Activated CD4-positive, alpha-beta memory T cell treated with anti-CD3 and anti-CD28 coated beads, Interleukin-2, amount 10 ng/mL, durations not matched to agents 7 days and 5 days (primary cell): ENCODE data around the gene ZFYVE19. TPM values are rescaled to one million over a fixed set of nuclear protein-coding genes. Genes with fewer than 3 reads are reported as not detected.

Experiments
- CTCF ChIA-PET: fragments of 350-600 bp; sonication (Branson Sonifier 250); formaldehyde crosslinking; loops from one replicate; lab custom pipeline; 2021; ENCODE audit warnings: antibody characterized with exemption, inconsistent platforms; lab: Charles Lee
- POLR2A ChIA-PET: fragments of 350-600 bp; sonication (Branson Sonifier 250); formaldehyde crosslinking; loops from one replicate; lab custom pipeline; 2021; ENCODE audit warnings: antibody characterized with exemption; lab: Charles Lee
- DNase-seq: peaks from one replicate; pipeline ENCODE4 v3.0.0-alpha.2; 2020
- H3K27ac Mint-ChIP-seq: one replicate; pipeline ENCODE4 v1.8.0; 2021; ENCODE audit warnings: mild to moderate bottlenecking, mixed read lengths
- H3K27me3 Mint-ChIP-seq: one replicate; pipeline ENCODE4 v1.8.0; 2021; ENCODE audit warnings: mixed read lengths
- H3K36me3 Mint-ChIP-seq: one replicate; pipeline ENCODE4 v1.8.0; 2021; ENCODE audit warnings: low read depth, mixed read lengths
- H3K4me1 Mint-ChIP-seq: one replicate; pipeline ENCODE4 v1.8.0; 2021; ENCODE audit warnings: mixed read lengths
- H3K4me3 Mint-ChIP-seq: one replicate; pipeline ENCODE4 v1.8.0; 2021; ENCODE audit warnings: mild to moderate bottlenecking, mixed read lengths
- H3K9me3 Mint-ChIP-seq: one replicate; pipeline ENCODE4 v1.8.0; 2021; ENCODE audit warnings: mixed read lengths
- total RNA-seq, 2 experiments: library from RNA; stranded (reverse); gene quantifications; one replicate each; pipeline ENCODE4 v1.2.3, GENCODE V29; 2021

ZFYVE19 gene, protein sequence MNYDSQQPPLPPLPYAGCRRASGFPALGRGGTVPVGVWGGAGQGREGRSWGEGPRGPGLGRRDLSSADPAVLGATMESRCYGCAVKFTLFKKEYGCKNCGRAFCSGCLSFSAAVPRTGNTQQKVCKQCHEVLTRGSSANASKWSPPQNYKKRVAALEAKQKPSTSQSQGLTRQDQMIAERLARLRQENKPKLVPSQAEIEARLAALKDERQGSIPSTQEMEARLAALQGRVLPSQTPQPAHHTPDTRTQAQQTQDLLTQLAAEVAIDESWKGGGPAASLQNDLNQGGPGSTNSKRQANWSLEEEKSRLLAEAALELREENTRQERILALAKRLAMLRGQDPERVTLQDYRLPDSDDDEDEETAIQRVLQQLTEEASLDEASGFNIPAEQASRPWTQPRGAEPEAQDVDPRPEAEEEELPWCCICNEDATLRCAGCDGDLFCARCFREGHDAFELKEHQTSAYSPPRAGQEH
- total RNA-seq, result 10 to 100 TPM; 27.2 to 29.8 TPM

DNA sequence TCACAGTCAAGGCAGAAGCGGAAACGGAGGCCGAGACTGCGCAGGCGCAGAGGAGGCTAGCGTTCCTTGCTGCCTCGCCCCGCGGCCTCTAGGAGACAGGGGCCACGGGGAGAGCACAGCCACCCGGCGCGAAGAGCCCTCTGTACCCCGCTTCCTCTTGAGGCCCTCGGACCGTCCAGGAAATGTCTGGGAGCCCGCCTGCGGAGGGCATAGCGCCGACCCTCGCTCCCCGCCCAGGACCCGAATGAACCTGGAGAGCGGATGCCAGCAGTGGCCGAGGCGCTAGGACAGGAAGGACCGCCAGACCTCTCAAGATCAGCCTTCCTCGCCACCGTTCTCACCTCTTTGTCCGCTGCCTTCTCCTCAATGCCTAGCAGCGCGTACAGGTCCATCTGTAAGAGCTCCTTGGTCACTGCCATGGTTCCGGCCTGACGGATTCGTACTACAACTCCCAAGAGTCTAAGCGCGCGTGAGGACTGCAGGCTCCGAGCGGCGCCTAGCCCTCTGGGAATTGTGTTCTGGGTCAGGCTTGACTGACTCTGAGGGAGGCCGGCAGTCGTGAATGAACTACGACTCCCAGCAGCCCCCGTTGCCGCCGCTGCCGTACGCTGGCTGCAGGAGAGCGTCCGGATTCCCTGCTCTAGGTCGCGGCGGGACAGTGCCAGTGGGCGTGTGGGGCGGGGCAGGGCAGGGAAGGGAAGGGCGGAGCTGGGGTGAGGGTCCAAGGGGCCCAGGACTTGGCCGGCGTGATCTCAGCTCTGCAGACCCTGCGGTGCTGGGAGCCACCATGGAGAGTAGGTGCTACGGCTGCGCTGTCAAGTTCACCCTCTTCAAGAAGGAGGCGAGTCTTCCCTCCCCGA lies at the start of gene ZFYVE19, which contains the start of gene DNAJC17:
Gene ZFYVE19 (plus strand): TSS at position 62 of the 860 bp plus-strand sequence. CDS start 501 bp downstream, at position 563.
Gene DNAJC17 (minus strand): TSS at position 446 of the 860 bp plus-strand sequence. CDS start 27 bp downstream, at position 419.
- Mint-ChIP-seq H3K4me1 (peaks cover 25% of the 10 kb centered on the region), H3K27me3 (no peaks in the 10 kb centered on the region), H3K27ac (peak within 1 kb of the TSS; percentile 95), H3K9me3 (no peaks in the 10 kb centered on the region), H3K36me3 (no peaks in the 10 kb centered on the region), H3K4me3 (peak within 1 kb of the TSS; percentile 91)
- ChIA-PET POLR2A (interaction anchor here (1.0 to 2.3 kb wide), 10 partner anchors 11 to 112 kb away, joined by 3 to 15 read pairs (median 4); partner anchors contain the start of genes C15orf62 and RAD51), CTCF (interaction anchor here (0.6 to 4.0 kb wide), 13 partner anchors 14 to 236 kb away, joined by 3 to 16 read pairs (median 3); partner anchors contain the start of genes GCHFR and VPS18)
- peak; percentile 96 for DNase-seq

DNA sequence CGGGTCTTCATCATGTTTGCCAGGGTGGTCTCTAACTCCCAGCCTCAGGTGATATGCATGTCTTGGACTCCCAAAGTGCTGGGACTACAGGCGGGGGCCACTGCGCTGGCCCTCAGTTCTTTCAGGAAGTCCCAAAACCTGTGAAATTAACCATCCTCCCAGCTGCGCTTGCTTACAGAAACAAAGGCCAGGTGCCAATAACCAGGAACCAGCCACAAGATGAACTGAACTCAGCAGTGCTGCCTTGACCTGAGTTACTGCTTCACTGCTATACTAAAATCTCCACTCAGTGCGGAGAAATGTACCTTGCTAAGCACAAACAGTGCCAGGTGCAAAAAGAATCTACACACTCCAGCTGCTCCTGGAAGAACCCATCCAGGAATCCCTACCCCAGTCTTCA lies 46.9 kb upstream of the ZFYVE19 start:
- Mint-ChIP-seq H3K4me1 (peaks cover 27% of the 10 kb centered on the region), H3K9me3 (no peaks in the 10 kb centered on the region), H3K36me3 (no peaks in the 10 kb centered on the region), H3K27me3 (no peaks in the 10 kb centered on the region), H3K4me3 (no peak overlapping the region), H3K27ac (no peak overlapping the region)
- ChIA-PET CTCF (no interaction called here), POLR2A (no interaction called here)
- no peak for DNase-seq

DNA sequence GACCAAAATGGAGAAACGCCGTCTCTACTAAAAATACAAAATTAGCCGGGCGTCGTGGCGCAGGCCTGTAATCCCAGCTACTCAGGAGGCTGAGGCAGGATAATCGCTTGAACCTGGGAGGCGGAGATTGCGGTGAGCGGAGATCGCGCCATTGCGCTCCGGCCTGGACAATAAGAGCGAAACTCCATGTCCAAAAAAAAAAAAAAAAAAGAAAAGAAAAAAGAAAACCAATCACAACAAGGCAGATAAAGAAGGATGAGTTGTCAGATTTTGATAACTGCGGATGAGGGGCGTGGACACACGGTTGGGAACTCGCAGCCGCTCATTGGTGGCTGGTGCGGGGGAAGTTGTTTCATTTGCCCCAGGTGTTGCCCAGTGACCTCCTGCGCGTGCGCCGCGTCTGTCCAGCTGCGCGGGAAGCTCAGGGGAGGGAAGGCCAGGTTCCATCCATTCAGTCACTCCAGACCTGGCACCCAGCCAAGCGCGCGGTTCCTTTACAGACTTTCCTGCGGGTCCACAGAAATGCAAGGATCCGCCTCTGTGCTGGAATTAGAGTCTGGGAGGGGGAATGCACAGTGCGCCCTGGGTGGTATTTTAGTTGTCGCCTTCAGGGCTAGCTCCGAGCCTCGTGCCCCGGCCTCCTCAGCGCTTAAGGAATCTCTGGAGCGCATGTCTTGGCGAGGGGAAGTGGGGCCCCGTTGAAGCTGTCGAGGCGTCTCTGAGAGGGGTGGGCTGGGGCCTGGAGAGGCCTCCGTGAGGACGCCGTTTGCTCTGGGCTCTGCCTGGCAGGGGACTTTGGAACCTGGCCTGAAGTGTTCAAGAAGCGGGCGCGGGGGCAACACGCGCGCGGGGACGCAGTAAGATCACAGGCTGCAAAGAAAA lies 43.7 kb upstream of the ZFYVE19 start:
- Mint-ChIP-seq H3K27ac (peak overlapping the region; percentile 83), H3K4me3 (peak overlapping the region; percentile 76), H3K9me3 (no peaks in the 10 kb centered on the region), H3K27me3 (no peaks in the 10 kb centered on the region), H3K36me3 (peaks cover under 1% of the 10 kb centered on the region), H3K4me1 (peaks cover 35% of the 10 kb centered on the region)
- DNase-seq, result peak; percentile 42
- CTCF ChIA-PET, result interaction anchor here (0.8 to 2.0 kb wide), 6 partner anchors 11 to 174 kb away, joined by 3 to 10 read pairs (median 5); partner anchors contain the start of genes DNAJC17 and ZFYVE19
- POLR2A ChIA-PET, result interaction anchor here (1.1 to 4.9 kb wide), 13 partner anchors 8 to 194 kb away, joined by 3 to 36 read pairs (median 5); partner anchors contain the start of genes RAD51, RMDN3 and RPUSD2

DNA sequence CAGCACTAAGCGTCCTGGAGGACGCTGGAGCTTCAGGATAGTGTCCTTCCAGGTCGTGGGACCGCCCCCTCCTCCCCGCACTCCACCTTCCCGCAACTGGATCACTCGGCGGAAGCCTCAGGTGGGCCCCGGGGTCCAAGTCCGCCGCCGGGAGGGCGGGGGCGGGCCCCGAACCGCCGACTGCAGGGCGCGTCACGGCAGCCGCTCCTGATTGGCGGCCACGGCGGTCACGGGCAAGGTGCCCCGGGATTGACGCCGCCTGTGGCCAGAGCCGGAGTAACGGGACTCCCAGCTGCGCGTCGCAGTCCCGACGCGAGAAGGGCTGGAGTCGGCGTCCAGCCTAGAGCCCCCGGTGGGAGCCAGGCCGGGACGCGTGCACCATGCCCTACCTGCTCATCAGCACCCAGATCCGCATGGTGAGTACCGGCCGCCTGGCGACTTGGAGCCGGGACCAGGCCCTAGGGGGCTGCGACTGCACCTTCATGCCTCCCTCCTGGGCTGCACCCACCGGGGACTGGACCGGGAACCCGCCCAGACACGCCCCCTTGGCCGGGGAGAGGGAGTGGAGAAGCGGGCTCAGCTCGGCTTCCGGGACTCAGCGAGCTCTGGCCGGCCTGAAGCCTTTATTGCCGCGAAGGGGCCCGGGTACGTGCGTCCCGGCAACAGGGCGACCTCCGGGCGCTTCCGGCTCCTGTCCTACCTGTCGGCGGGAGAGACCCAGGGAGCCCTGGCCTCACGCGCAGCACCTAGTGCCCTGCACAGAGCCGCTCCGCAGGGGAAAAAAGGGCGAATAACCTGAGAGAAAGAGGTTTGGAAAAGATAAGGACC lies 42.9 kb upstream of the ZFYVE19 start, which contains the start of gene GCHFR:
Gene GCHFR (plus strand): TSS at position 268 of the 828 bp plus-strand sequence. CDS start 113 bp downstream, at position 381.
- Mint-ChIP-seq H3K9me3 (no peaks in the 10 kb centered on the region), H3K36me3 (peaks cover 4% of the 10 kb centered on the region), H3K4me1 (peaks cover 43% of the 10 kb centered on the region), H3K4me3 (peak within 1 kb of the TSS; percentile 76), H3K27ac (peak within 1 kb of the TSS; percentile 83), H3K27me3 (no peaks in the 10 kb centered on the region)
- DNase-seq, result peak; percentile 77
- ChIA-PET CTCF (interaction anchor here (0.8 to 2.8 kb wide), 8 partner anchors 12 to 175 kb away, joined by 3 to 10 read pairs (median 7); partner anchors contain the start of genes DNAJC17 and ZFYVE19), POLR2A (interaction anchor here (0.5 to 4.9 kb wide), 17 partner anchors 7 to 195 kb away, joined by 3 to 36 read pairs (median 6); partner anchors contain the start of genes RAD51, RMDN3 and RPUSD2)

DNA sequence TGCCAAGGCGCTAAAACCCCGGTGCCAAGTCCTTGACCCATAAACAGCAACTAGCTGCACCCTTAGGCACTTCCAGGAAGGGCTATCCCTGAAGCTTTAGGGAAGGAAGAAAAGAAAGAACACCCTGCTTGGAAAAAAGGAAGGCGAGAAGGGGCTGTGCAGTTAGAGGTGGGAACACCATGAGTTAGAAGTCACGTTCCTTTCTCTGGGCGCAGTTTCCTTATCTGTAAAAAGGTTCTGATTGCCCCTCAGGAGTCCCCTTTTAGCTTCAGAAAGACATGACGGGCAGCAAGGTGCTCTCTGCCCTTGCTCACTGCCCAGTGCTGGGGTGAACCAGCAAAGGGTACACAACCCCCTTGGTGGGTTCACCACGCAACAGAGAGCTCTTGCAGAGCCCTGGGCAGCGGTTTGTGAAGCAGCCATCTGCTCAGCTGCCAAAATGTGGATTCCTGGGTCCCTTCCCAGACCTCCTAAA lies 42.2 kb upstream of the ZFYVE19 start:
- CTCF ChIA-PET, result interaction anchor here (1.1 to 2.8 kb wide), 9 partner anchors 13 to 131 kb away, joined by 3 to 10 read pairs (median 7); partner anchors contain the start of genes DNAJC17 and ZFYVE19
- peak overlapping the region; percentile 76 for H3K4me3 Mint-ChIP-seq
- peaks cover 7% of the 10 kb centered on the region for H3K36me3 Mint-ChIP-seq
- H3K9me3 Mint-ChIP-seq, result no peaks in the 10 kb centered on the region
- peaks cover 50% of the 10 kb centered on the region for H3K4me1 Mint-ChIP-seq
- H3K27me3 Mint-ChIP-seq, result no peaks in the 10 kb centered on the region
- H3K27ac Mint-ChIP-seq, result peak overlapping the region; percentile 83
- POLR2A ChIA-PET, result interaction anchor here (0.5 to 4.9 kb wide), 17 partner anchors 8 to 195 kb away, joined by 3 to 36 read pairs (median 6); partner anchors contain the start of genes RAD51, RMDN3 and RPUSD2
- no peak for DNase-seq

DNA sequence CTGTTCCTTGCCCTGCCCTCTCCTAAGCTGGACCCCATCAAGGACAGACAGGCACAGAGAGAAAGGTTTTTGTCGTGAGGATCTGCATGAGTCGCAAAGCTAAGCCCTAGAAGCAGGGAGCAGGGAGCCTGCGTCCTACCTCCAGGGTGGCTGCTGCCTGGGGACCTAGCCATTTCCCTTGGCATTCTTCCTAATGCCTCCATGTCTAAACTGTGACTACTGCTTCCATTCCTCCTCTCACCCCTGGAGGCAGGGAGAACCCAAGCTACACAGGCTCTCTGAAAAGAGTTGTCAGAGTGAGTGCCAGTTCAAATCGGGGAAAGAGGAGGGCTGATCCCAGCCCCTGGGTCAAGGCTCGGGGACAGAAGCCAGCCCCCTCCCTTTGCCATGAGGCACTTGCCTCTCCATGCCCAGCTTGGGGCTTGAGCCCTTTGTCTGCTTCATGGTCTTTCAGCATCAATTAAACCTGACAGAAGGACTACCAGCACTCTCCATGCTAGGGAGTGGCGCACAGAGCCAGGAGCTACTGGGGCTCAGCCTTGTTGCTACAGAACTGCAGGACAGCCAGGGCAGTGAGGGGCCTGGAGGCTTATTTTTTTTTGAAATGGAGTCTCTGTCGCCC lies 40.6 kb upstream of the ZFYVE19 start:
- Mint-ChIP-seq H3K9me3 (no peaks in the 10 kb centered on the region), H3K4me3 (peak overlapping the region; percentile 2), H3K36me3 (peaks cover 13% of the 10 kb centered on the region), H3K27me3 (no peaks in the 10 kb centered on the region), H3K27ac (no peak overlapping the region), H3K4me1 (peaks cover 56% of the 10 kb centered on the region)
- DNase-seq, result no peak
- CTCF ChIA-PET, result interaction anchor here (2.3 to 2.8 kb wide), 2 partner anchors 11 to 20 kb away, joined by 7 to 10 read pairs; no protein-coding TSS in a partner anchor
- POLR2A ChIA-PET, result interaction anchor here (0.7 to 4.9 kb wide), 8 partner anchors 10 to 82 kb away, joined by 3 to 36 read pairs (median 12); partner anchors contain the start of gene RAD51

DNA sequence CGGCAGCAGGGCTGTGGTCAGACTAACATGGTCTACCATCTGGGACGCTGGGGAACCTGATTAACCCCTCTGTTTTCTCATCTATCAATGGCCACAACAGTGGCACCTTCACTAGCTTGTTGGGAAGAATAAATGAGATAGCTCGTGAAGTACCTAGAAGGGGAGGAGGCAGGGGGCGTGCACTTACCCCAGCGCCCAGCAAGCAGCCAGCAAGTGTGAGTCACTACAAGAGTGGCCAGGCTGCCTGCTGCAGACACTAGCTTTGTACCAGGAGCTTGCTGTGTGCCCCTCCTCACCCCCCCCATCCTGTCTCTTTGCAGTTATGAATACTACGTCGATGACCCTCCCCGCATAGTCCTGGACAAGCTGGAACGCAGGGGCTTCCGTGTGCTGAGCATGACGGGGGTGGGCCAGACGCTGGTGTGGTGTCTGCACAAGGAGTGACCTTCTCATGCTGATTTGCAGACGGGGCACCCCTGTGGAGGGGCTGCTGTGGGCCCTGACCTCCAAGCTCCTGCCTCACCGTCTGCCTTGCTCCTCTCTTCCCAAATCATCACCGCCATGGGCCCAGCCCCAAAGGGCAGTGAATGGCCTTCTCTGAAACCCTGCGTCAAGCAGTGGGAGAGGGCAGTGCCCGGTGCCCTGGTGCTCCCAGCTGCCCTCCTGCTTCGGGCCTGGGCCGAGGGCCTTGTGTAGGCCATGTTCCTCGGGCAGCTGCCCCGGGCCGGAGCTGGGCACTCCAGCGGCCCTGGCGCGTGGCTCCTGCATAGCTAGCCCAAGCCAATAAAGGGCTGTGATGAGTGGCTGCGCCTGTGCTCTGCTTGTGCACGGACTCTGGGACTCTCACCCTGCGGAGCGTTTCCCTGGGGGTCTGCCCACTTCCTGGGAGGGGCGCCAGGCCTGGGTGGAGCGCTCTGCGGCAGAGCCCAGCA lies 39.7 kb upstream of the ZFYVE19 start:
- no peaks in the 10 kb centered on the region for H3K27me3 Mint-ChIP-seq
- CTCF ChIA-PET, result interaction anchor here (1.2 to 2.3 kb wide), 2 partner anchors 10 to 19 kb away, joined by 3 to 7 read pairs; no protein-coding TSS in a partner anchor
- POLR2A ChIA-PET, result interaction anchor here (1.7 to 4.9 kb wide), 5 partner anchors 10 to 72 kb away, joined by 4 to 36 read pairs (median 14); partner anchors contain the start of gene RAD51
- no peak overlapping the region for H3K27ac Mint-ChIP-seq
- no peak for DNase-seq
- peaks cover 56% of the 10 kb centered on the region for H3K4me1 Mint-ChIP-seq
- no peaks in the 10 kb centered on the region for H3K9me3 Mint-ChIP-seq
- peaks cover 13% of the 10 kb centered on the region for H3K36me3 Mint-ChIP-seq
- H3K4me3 Mint-ChIP-seq, result no peak overlapping the region

DNA sequence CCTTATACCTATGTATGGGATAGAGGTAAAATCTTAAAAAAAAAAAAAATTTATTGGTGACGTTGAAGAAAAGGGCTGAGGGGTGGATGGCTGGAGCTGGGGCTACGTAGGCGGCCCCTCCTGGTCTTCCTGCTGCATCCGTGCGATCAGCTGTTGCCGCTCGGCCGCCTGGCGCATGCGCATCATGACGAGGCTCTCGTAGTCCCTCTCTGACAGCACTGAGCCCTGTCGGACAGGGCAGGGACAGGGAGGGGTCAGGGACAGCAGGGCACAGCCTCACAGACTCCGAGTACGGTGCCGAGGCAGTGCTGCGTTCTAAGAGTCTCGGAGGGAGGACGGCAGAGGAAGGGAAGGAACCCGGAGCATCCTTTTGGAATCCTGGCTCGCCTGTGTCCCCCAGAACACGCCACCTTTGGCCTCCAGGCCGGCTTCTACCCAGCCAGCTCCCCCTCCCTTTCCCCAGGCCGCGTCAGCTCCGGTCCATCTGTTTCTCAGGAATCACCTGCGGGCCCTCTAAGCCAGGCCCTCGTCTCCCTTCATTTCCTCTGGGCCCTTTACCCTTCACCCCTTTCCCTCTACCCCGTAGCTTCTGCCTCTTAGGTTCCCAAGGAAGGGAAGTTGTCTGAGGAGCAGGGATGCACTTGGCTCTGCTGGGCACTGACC lies 38.9 kb upstream of the ZFYVE19 start:
- Mint-ChIP-seq H3K27ac (no peak overlapping the region), H3K36me3 (peaks cover 13% of the 10 kb centered on the region), H3K27me3 (no peaks in the 10 kb centered on the region), H3K9me3 (no peaks in the 10 kb centered on the region), H3K4me1 (peaks cover 51% of the 10 kb centered on the region), H3K4me3 (no peak overlapping the region)
- no peak for DNase-seq
- CTCF ChIA-PET, result interaction anchor here (1.0 to 1.2 kb wide), 2 partner anchors 11 to 18 kb away, joined by 3 read pairs; no protein-coding TSS in a partner anchor
- POLR2A ChIA-PET, result interaction anchor here (1.1 to 3.0 kb wide), 6 partner anchors 10 to 73 kb away, joined by 3 to 11 read pairs (median 5); partner anchors contain the start of gene RAD51
